ENCODE results near the gene CA5A.

- TF ChIP-seq, protein P1, sequence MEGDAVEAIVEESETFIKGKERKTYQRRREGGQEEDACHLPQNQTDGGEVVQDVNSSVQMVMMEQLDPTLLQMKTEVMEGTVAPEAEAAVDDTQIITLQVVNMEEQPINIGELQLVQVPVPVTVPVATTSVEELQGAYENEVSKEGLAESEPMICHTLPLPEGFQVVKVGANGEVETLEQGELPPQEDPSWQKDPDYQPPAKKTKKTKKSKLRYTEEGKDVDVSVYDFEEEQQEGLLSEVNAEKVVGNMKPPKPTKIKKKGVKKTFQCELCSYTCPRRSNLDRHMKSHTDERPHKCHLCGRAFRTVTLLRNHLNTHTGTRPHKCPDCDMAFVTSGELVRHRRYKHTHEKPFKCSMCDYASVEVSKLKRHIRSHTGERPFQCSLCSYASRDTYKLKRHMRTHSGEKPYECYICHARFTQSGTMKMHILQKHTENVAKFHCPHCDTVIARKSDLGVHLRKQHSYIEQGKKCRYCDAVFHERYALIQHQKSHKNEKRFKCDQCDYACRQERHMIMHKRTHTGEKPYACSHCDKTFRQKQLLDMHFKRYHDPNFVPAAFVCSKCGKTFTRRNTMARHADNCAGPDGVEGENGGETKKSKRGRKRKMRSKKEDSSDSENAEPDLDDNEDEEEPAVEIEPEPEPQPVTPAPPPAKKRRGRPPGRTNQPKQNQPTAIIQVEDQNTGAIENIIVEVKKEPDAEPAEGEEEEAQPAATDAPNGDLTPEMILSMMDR (IDR thresholded peaks at IDR 0.05 in 4 of 5, conservative IDR thresholded peaks at IDR 0.05 in 1 of 5): no peak
- no peak for TF ChIP-seq POLR2A (IDR thresholded peaks at IDR 0.05)
These were observed 11.2 kb upstream of the CA5A start for GRCh38 chr16:87947356-87948118.

Data from gastrocnemius medialis (tissue), 4 donors.